K562 (cell line): Measurements from ENCODE around the gene SLX4IP. TPM values are rescaled to one million over a fixed set of nuclear protein-coding genes. Genes with fewer than 3 reads are reported as not detected.
"Not testable (repeated sequence)": the region's sequence is repeated elsewhere in the genome, so short reads cannot be mapped to it uniquely, and the experiment has no call there.

Experiments used
- ATAC-seq: fragments of 200-7000 bp; cut with Tn5 transposase; 3 replicates; pipeline ENCODE4 v1.9.1; 2020; ENCODE audit warnings: moderate library complexity
- BruUV-seq: library from RNA; stranded (reverse); fragments of 400-500 nt; replicated peaks from 2 replicates; lab custom pipeline; 2021; lab: Mats Ljungman, UMichigan
- CTCF ChIA-PET: fragments of 300-600 bp; formaldehyde crosslinking; extraction: SDS; loops from one replicate; lab custom pipeline; 2021; ENCODE audit warnings: low intra/inter-chr PET ratio; lab: Yijun Ruan, JAX
- POLR2A ChIA-PET: fragments of 300-600, 350-650 bp; sonication (Branson Sonifier 250); formaldehyde crosslinking; extraction: SDS; loops from one replicate; lab custom pipeline; 2021; ENCODE audit warnings: antibody characterized with exemption, inconsistent platforms; lab: Yijun Ruan, JAX
- DNase-seq, 4 experiments: peaks; one replicate each; pipeline versions ENCODE4 v3.0.0 to v3.0.0-alpha.2; 2011 to 2018; ENCODE audit warnings: low spot score in 3 of 4, mixed read lengths in 3 of 4; ENCODE audit errors: extremely low read depth in 1 of 4
- FAIRE-seq: peaks from 2 replicates; lab custom pipeline; 2011; peaks lifted over from hg19 to GRCh38; lab: Jason Lieb, UNC
- H2AFZ ChIP-seq: 2 replicates; pipeline ENCODE4 v1.6.0; 2011; ENCODE audit warnings: low read depth, low read length, control low read depth, inconsistent platforms
- H3K27ac ChIP-seq: fragments of 200-600 bp; 3 replicates; pipeline ENCODE4 v1.8.0; 2011; ENCODE audit warnings: low read depth, mild to moderate bottlenecking, control low read depth, inconsistent platforms, low read length, moderate library complexity, mixed read lengths; ENCODE audit errors: extremely low read depth
- H3K27me3 ChIP-seq, 2 experiments: fragments of 300-600 bp in 1 of 2; 2 replicates in 1 of 2; 3 replicates in 1 of 2; pipeline versions ENCODE4 v1.6.0 to v1.8.0; 2011; ENCODE audit warnings: inconsistent platforms in 2 of 2, low read length in 2 of 2, mild to moderate bottlenecking in 1 of 2, mixed read lengths in 1 of 2, moderate library complexity in 1 of 2; ENCODE audit not compliant: control insufficient read depth in 2 of 2, insufficient read depth in 2 of 2
- H3K36me3 ChIP-seq: fragments of 300-600 bp; 3 replicates; pipeline ENCODE4 v1.8.0; 2011; ENCODE audit warnings: mild to moderate bottlenecking, low read length, inconsistent platforms; ENCODE audit not compliant: control insufficient read depth, insufficient read depth
- H3K4me1 ChIP-seq, 2 experiments: fragments of 200-600 bp in 1 of 2; replicated peaks in 1 of 2; 2 replicates in 1 of 2; 3 replicates in 1 of 2; pipeline versions ENCODE4 v1.5.1 to v1.8.0; 2011; ENCODE audit warnings: inconsistent platforms in 2 of 2, low read length in 2 of 2, mild to moderate bottlenecking in 1 of 2, mixed read lengths in 1 of 2, moderate library complexity in 1 of 2; ENCODE audit not compliant: control insufficient read depth in 2 of 2, insufficient read depth in 2 of 2
- H3K4me2 ChIP-seq: 2 replicates; pipeline ENCODE4 v1.6.1; 2011; ENCODE audit warnings: low read length, control low read depth, inconsistent platforms, mixed read lengths; ENCODE audit not compliant: insufficient read depth
- H3K4me3 ChIP-seq: fragments of 200-600 bp; sonication (generic), shearing (Covaris generic); 2 replicates; pipeline ENCODE4 v1.5.1; 2016; ENCODE audit warnings: control low read depth, inconsistent platforms
- H3K79me2 ChIP-seq: fragments of 200-600 bp; 3 replicates; pipeline ENCODE4 v1.8.0; 2011; ENCODE audit warnings: low read length, inconsistent platforms; ENCODE audit not compliant: control insufficient read depth, insufficient read depth
- H3K9ac ChIP-seq, 2 experiments: 2 replicates each; pipeline versions ENCODE4 v1.6.0 to v1.6.1; 2011; ENCODE audit warnings: low read depth in 2 of 2, low read length in 2 of 2, control low read depth in 1 of 2, inconsistent platforms in 1 of 2, mild to moderate bottlenecking in 1 of 2, mixed read lengths in 1 of 2; ENCODE audit not compliant: insufficient read depth in 1 of 2
- H3K9me1 ChIP-seq: one replicate; pipeline ENCODE4 v1.6.0; 2011; ENCODE audit warnings: inconsistent platforms, mild to moderate bottlenecking, low read length, moderate library complexity; ENCODE audit not compliant: control insufficient read depth, insufficient read depth
- H3K9me3 ChIP-seq: replicated peaks from 2 replicates; pipeline ENCODE4 v1.5.1; 2011; ENCODE audit warnings: low read depth, low read length, inconsistent platforms; ENCODE audit not compliant: control insufficient read depth, insufficient read depth
- H4K20me1 ChIP-seq: replicated peaks from 2 replicates; pipeline ENCODE4 v1.6.1; 2011; ENCODE audit warnings: low read length, inconsistent platforms, mixed read lengths; ENCODE audit not compliant: control insufficient read depth, insufficient read depth
- ARID1B ChIP-seq: fragments of 450-650 bp; IDR thresholded peaks from 2 replicates; pipeline ENCODE4 v1.6.1; 2016; ENCODE audit warnings: antibody characterized with exemption, mild to moderate bottlenecking, inconsistent platforms
- ATF3 ChIP-seq, 2 experiments: fragments of 450-650 bp in 1 of 2; sonication (generic) in 1 of 2; formaldehyde crosslinking in 1 of 2; IDR thresholded peaks in 1 of 2; conservative IDR thresholded peaks in 1 of 2; 2 replicates each; pipeline versions ENCODE4 v1.6.1 to v1.8.1; 2016 to 2023; ENCODE audit warnings: mild to moderate bottlenecking in 2 of 2, moderate library complexity in 2 of 2, inconsistent platforms in 1 of 2, missing genetic modification reagents in 1 of 2
- BACH1 ChIP-seq: fragments of 200-800 bp; sonication (Bioruptor generic); IDR thresholded peaks from 2 replicates; pipeline ENCODE4 v1.6.1; 2016; ENCODE audit warnings: missing genetic modification characterization, missing compliant biosample characterization
- ETV5 ChIP-seq: sonication (generic); formaldehyde crosslinking; IDR thresholded peaks from 2 replicates; pipeline ENCODE4 v1.4.0; 2020; ENCODE audit warnings: low read depth, mild to moderate bottlenecking, missing genetic modification reagents
- FOSL1 ChIP-seq: fragments of 200-800 bp; sonication (Bioruptor generic); conservative IDR thresholded peaks from 2 replicates; pipeline ENCODE4 v1.6.1; 2016; ENCODE audit warnings: missing genetic modification characterization, missing compliant biosample characterization
- HMBOX1 ChIP-seq: sonication (generic); IDR thresholded peaks from 2 replicates; pipeline ENCODE4 v1.6.1; 2016
- JUN ChIP-seq, 2 experiments: sonication (generic) in 1 of 2; formaldehyde crosslinking in 1 of 2; IDR thresholded peaks; 2 replicates each; pipeline versions ENCODE4 v1.6.1 to v1.8.0; 2012 to 2022; ENCODE audit warnings: borderline replicate concordance in 2 of 2, mild to moderate bottlenecking in 2 of 2, improper control_type of control experiment in 1 of 2, low read depth in 1 of 2, low read length in 1 of 2, missing genetic modification reagents in 1 of 2
- JUND ChIP-seq, 2 experiments: IDR thresholded peaks; 2 replicates in 1 of 2; 3 replicates in 1 of 2; pipeline ENCODE4 v1.6.1; 2011; ENCODE audit warnings: borderline replicate concordance in 2 of 2, low read depth in 2 of 2, low read length in 2 of 2, improper control_type of control experiment in 1 of 2, missing biosample characterization in 1 of 2, missing genetic modification characterization in 1 of 2, missing genetic modification reagents in 1 of 2
- SMAD4 ChIP-seq: fragments of 250-450 bp; sonication (Bioruptor Pico); conservative IDR thresholded peaks from 2 replicates; pipeline ENCODE4 v1.8.0; 2021; ENCODE audit warnings: inconsistent platforms, mild to moderate bottlenecking, moderate library complexity
- ZNF121 ChIP-seq: sonication (generic); formaldehyde crosslinking; conservative IDR thresholded peaks from 2 replicates; pipeline ENCODE4 v1.8.0; 2022; ENCODE audit warnings: missing genetic modification reagents
- ZNF134 ChIP-seq: fragments of 250-450 bp; sonication (Bioruptor Pico); conservative IDR thresholded peaks from 2 replicates; pipeline ENCODE4 v1.4.0; 2020
- WGBS: fragments of 100-300 bp; shearing (Covaris generic); methylation state at CpG from one replicate; pipeline ENCODE4 v1.1.6; 2016; ENCODE audit warnings: low coverage, mixed read lengths; ENCODE audit not compliant: insufficient coverage; ENCODE audit errors: missing lambda C conversion rate; 5-methylcytosine and 5-hydroxymethylcytosine counted together
- in situ Hi-C: fragments of 300-500 bp; cut with MboI; formaldehyde crosslinking; loops from 4 replicates; pipeline ENCODE4 v1.15.0; 2018; ENCODE audit warnings: inconsistent platforms, mixed read lengths
- intact Hi-C: fragments of 100-400 bp; cut with micrococcal nuclease; formaldehyde crosslinking; loops from 2 replicates; pipeline ENCODE4 v1.14.2; 2022
- polyA plus RNA-seq, 8 experiments: library from polyadenylated mRNA; depleted of rRNA in 4 of 8; stranded (reverse) in 5 of 8; unstranded in 3 of 8; fragments of >200 nt; fragmentation: Nextera tagmentation in 2 of 8; fragmentation: Illumina TruSeq in 1 of 8; extraction: Ambion mirVana in 2 of 8; extraction: Trizol in 1 of 8; gene quantifications; 2 replicates each; pipeline versions ENCODE4 v1.2.1 to v1.2.3, GENCODE V29; 2011 to 2014; ENCODE audit warnings: inconsistent platforms in 1 of 8, missing spikeins in 1 of 8
- total RNA-seq, 7 experiments: library from RNA; depleted of rRNA in 6 of 7; stranded (reverse); fragments of >200 nt in 6 of 7; fragmentation: Illumina TruSeq in 2 of 7; extraction: Trizol in 2 of 7; gene quantifications; 2 replicates each; pipeline versions ENCODE4 v1.2.1 to v1.2.3, GENCODE V29; 2011 to 2021; ENCODE audit warnings: low replicate concordance in 1 of 7

Gene SLX4IP
- total and polyA plus RNA-seq, 9 of the 15 experiments (the other 6 are each of a cell fraction or from before 2014, with no cell fraction given) = 1.5 to 5.9 (median 3.5) TPM

- Histone ChIP-seq H3K79me2 (peaks cover 27% of the 10 kb centered on the region), H3K36me3 (peaks cover 61% of the 10 kb centered on the region)
- H3K27me3 ChIP-seq, BruUV-seq, H3K9ac ChIP-seq, H3K4me3 ChIP-seq, H3K9me1 ChIP-seq, DNase-seq, H2AFZ ChIP-seq, ATAC-seq, H3K4me2 ChIP-seq, POLR2A ChIA-PET, H3K9me3 ChIP-seq, FAIRE-seq, H4K20me1 ChIP-seq, CTCF ChIA-PET, intact Hi-C loops, H3K4me1 ChIP-seq, H3K27ac ChIP-seq: not testable (repeated sequence)
- TF ChIP-seq ZNF121 (CRISPR knock-in tag) = peak; percentile 72
- 90% methylated on average over 2 of the region's 2 CpGs for WGBS
- in situ Hi-C loops = loop anchor here (25.0 kb wide), 1 partner anchor 1805 kb away; no protein-coding TSS in a partner anchor
Measured at GRCh38 chr20:10417218-10417617, 17.9 kb upstream of the SLX4IP start.

- in situ Hi-C loops = loop anchor here (25.0 kb wide), 1 partner anchor 1807 kb away; no protein-coding TSS in a partner anchor
- Histone ChIP-seq H3K9me1 (no peaks in the 10 kb centered on the region), H3K9me3 (no peaks in the 10 kb centered on the region), H3K4me1 (no peaks in the 10 kb centered on the region; a peak in 1 of 5 replicates), H3K4me3 (no peak overlapping the region), H4K20me1 (no peaks in the 10 kb centered on the region), H3K79me2 (peaks cover 43% of the 10 kb centered on the region), H3K27me3 (no peaks in the 10 kb centered on the region), H3K4me2 (no peak overlapping the region), H3K27ac (peak overlapping the region; percentile 37; the same call in 1 of the 3 replicates), H2AFZ (no peak overlapping the region), H3K36me3 (peaks cover 50% of the 10 kb centered on the region), H3K9ac (no peak overlapping the region)
- DNase-seq (peak in 1 of 4 experiments; percentile 19), ATAC-seq (peak; percentile 75), FAIRE-seq (no peak)
- no TSS peak for BruUV-seq
- 45% methylated on average over 4 of the region's 5 CpGs for WGBS
- ChIA-PET CTCF (no interaction called here), POLR2A (no interaction called here)
- intact Hi-C loops = no loop called here
- TF ChIP-seq BACH1 (tag) (no peak), JUN (IDR thresholded peaks at IDR 0.05; ENCODE audit: borderline replicate concordance, low read depth, low read length) (0 out of 2 replicates have a peak, but pooled peaks have one; percentile 47), JUN (CRISPR knock-in tag; IDR thresholded peaks at IDR 0.05; ENCODE audit: borderline replicate concordance) (no peak), FOSL1 (tag) (peak; percentile 86), ZNF134 (CRISPR knock-in tag) (no peak), ATF3 (IDR thresholded peaks at IDR 0.05) (peak; percentile 88), ATF3 (CRISPR knock-in tag; conservative IDR thresholded peaks at IDR 0.05) (no peak), SMAD4 (CRISPR knock-in tag) (0 out of 2 replicates have a peak, but pooled peaks have one; percentile 46), ARID1B (peak; percentile 19; the same call in 1 of the 2 replicates), HMBOX1 (peak; percentile 48; the same call in 1 of the 2 replicates), ETV5 (peak; percentile 73; the same call in 1 of the 2 replicates), JUND (IDR thresholded peaks at IDR 0.05; ENCODE audit: borderline replicate concordance, low read depth, low read length) (peak; percentile 76), JUND (tag; IDR thresholded peaks at IDR 0.05; ENCODE audit: borderline replicate concordance, low read depth, low read length) (peak; percentile 59; the same call in 1 of the 3 replicates)
Measured at GRCh38 chr20:10419550-10420133, 15.5 kb upstream of the SLX4IP start.
